Breast epithelium (tissue), 4 donors: Measurements from ENCODE around the gene TTLL12. TPM values are rescaled to one million over a fixed set of nuclear protein-coding genes. Genes with fewer than 3 reads are reported as not detected.
A peak's percentile ranks its signal among the peaks of the same experiment; 100 is the strongest.

Experiments
- DNase-seq, 2 donors: peaks; one replicate each; pipeline ENCODE4 v3.0.0-alpha.2; 2019; ENCODE audit warnings: low spot score in 2 of 2
- H3K27ac ChIP-seq, 2 donors: fragments of 200-600 bp; sonication (generic) in 1 of 2; one replicate each; pipeline ENCODE4 v1.5.1; 2016 to 2019; ENCODE audit warnings: mild to moderate bottlenecking in 1 of 2
- H3K27me3 ChIP-seq, 2 donors: fragments of 200-600 bp; sonication (generic) in 1 of 2; one replicate each; pipeline versions ENCODE4 v1.5.1 to v1.6.0; 2017 to 2019; ENCODE audit warnings: control low read depth in 1 of 2, mild to moderate bottlenecking in 1 of 2
- H3K36me3 ChIP-seq: fragments of 200-600 bp; one replicate; pipeline ENCODE4 v1.5.1; 2019
- H3K4me1 ChIP-seq, 2 donors: fragments of 200-600 bp; sonication (generic); one replicate each; pipeline ENCODE4 v1.5.1; 2016 to 2019; ENCODE audit warnings: control low read depth in 1 of 2
- H3K4me3 ChIP-seq, 3 donors: fragments of 200-600 bp; sonication (generic); 1 replicate in 2 of 3; 2 replicates in 1 of 3; pipeline ENCODE4 v1.5.1; 2016 to 2019; ENCODE audit warnings: mild to moderate bottlenecking in 3 of 3, moderate library complexity in 2 of 3
- H3K9me3 ChIP-seq, 2 donors: fragments of 200-600 bp; sonication (generic) in 1 of 2; one replicate each; pipeline ENCODE4 v1.5.1; 2016 to 2019; ENCODE audit warnings: control low read depth in 1 of 2
- POLR2A ChIP-seq: fragments of 450-650 bp; IDR thresholded peaks from one replicate; pipeline ENCODE4 v1.6.1; 2016; ENCODE audit warnings: antibody characterized with exemption, mild to moderate bottlenecking, moderate library complexity
- POLR2AphosphoS5 ChIP-seq, 3 donors: sonication (generic); formaldehyde crosslinking; IDR thresholded peaks; one replicate each; pipeline ENCODE4 v1.6.1; 2017; ENCODE audit warnings: antibody characterized with exemption in 3 of 3
- intact Hi-C: fragments of 100-400 bp; cut with DNase I; formaldehyde crosslinking; loops from one replicate; pipeline ENCODE4 v1.15.1; 2023; ENCODE audit warnings: low total_unique reads
- total RNA-seq, 3 donors: library from RNA; depleted of rRNA; stranded (reverse); fragments of >200 nt; gene quantifications; one replicate each; pipeline ENCODE4 v1.1.0, GENCODE V29; 2016
- TF ChIP-seq, protein P1 (sequence below), 3 donors: fragments of 450-650 bp; IDR thresholded peaks; one replicate each; pipeline ENCODE4 v1.5.1; 2016 to 2017; ENCODE audit warnings: antibody characterized with exemption in 3 of 3, mild to moderate bottlenecking in 3 of 3, moderate library complexity in 3 of 3

Gene TTLL12
- total RNA-seq, 3 donors from 2014 or later: 25.9 to 36.0 (median 31.4) TPM

DNA sequence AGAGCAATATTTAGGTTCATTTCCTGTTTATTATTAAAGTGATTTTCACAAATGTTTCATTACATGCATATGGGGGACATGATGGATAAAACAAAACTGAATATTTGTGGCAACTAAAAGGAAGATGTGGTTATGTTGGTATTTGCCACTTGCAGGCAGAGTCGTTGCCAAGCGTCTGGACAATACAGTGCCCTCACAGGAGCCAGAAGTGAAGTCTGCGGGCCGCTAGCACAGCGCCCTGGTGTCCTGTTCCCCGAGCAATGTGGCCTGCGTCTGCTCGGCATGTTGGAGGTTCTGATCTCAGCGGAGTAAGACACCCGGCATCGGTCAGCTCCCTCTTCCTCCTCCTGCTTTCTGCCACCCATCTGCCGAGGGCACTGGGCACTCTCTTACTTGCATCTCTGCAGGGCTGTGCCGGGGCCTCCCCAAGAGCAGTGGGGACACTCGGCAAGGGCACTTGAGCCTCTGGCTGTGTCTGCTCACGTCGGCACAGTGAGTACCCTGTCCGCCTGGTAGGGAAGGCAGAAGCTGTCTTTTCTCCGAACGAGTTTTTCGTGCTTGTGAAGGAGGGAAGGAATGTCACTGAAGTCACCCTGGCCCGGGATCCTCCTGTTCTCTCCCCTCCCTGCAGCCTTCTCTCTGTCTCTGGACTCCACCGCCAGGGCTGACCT, 10.5 kb upstream of the TTLL12 start:
- H3K27me3 ChIP-seq: no peaks in the 10 kb centered on the region
- TF ChIP-seq, protein P1, sequence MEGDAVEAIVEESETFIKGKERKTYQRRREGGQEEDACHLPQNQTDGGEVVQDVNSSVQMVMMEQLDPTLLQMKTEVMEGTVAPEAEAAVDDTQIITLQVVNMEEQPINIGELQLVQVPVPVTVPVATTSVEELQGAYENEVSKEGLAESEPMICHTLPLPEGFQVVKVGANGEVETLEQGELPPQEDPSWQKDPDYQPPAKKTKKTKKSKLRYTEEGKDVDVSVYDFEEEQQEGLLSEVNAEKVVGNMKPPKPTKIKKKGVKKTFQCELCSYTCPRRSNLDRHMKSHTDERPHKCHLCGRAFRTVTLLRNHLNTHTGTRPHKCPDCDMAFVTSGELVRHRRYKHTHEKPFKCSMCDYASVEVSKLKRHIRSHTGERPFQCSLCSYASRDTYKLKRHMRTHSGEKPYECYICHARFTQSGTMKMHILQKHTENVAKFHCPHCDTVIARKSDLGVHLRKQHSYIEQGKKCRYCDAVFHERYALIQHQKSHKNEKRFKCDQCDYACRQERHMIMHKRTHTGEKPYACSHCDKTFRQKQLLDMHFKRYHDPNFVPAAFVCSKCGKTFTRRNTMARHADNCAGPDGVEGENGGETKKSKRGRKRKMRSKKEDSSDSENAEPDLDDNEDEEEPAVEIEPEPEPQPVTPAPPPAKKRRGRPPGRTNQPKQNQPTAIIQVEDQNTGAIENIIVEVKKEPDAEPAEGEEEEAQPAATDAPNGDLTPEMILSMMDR (IDR thresholded peaks at IDR 0.05): no peak
- no peak for TF ChIP-seq POLR2AphosphoS5 (IDR thresholded peaks at IDR 0.05)

DNA sequence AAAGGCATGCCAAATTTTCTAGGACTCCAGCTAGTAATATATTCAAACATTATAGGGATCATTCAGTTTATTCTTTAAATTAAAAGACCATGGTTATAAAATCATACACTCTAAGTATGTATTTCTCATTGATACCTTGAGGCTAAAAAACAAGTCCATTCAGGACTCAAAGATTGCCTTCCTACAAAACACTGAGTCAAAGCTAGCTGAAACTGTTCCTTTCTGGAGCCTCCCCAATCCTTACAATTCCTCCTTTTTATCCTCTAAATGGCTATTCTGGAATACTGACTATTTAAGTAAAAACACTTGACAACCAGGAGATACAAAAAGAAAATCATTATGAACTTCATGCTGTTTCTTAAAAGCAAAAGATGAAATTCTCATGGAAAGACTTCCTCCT, 4.9 kb upstream of the TTLL12 start:
- H3K27ac ChIP-seq: no peak overlapping the region
- H3K9me3 ChIP-seq: no peaks in the 10 kb centered on the region
- H3K27me3 ChIP-seq: no peaks in the 10 kb centered on the region
- no peak overlapping the region for H3K4me3 ChIP-seq
- H3K4me1 ChIP-seq: no peaks in the 10 kb centered on the region
- no peaks in the 10 kb centered on the region for H3K36me3 ChIP-seq
- DNase-seq: no peak
- intact Hi-C loops: no loop called here
- TF ChIP-seq, protein P1 (IDR thresholded peaks at IDR 0.05): no peak
- TF ChIP-seq POLR2AphosphoS5 (IDR thresholded peaks at IDR 0.05) (no peak), POLR2A (no peak)

More for the DNA sequence above, 10.5 kb upstream of the TTLL12 start:
- peak in 1 of 2 donors; percentile 41 for DNase-seq
- Histone ChIP-seq H3K4me1 (no peaks in the 10 kb centered on the region), H3K9me3 (no peaks in the 10 kb centered on the region), H3K36me3 (no peaks in the 10 kb centered on the region), H3K27ac (peak overlapping the region in 1 of 2 donors; percentile 32), H3K4me3 (peak overlapping the region in 1 of 3 donors; percentile 29)
- intact Hi-C loops: no loop called here

DNA sequence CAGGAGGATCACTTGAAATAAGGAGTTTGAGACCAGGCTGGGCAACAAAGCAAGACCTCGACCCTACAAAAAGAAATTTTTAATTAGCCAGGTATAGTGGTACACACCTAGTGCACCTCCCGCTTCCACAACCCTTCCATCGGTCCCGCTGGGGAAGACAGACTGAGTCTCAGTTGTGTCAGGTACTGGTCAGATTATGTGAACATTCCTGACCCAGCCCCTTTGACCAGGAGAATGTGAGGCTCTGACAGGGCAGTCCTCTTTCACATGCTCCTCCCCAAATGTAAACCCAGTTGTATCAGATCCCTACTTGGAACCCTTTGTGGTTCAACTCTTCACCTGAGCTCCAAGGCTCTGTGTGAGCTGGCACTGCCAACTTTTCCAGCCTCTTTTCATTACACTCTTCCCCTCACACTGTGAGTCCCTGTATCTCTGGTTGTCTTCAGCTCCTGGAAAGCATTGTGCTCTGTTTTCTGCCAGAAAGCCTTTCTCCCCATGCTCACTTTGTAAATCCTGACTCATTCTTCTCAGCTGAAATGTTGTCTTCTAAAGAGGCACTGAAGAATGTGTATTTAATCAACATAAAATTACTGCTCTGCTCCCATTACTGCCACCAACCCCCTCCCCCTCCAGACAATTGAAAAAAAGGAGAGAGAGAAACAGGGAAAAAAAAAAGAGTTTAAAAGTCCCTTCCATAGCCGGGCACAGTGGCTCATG, 2.1 kb upstream of the TTLL12 start:
- Histone ChIP-seq H3K27me3 (no peaks in the 10 kb centered on the region), H3K36me3 (no peaks in the 10 kb centered on the region), H3K4me3 (no peak overlapping the region), H3K4me1 (no peaks in the 10 kb centered on the region), H3K9me3 (no peaks in the 10 kb centered on the region), H3K27ac (no peak overlapping the region)
- no peak for TF ChIP-seq POLR2A
- TF ChIP-seq POLR2AphosphoS5 (IDR thresholded peaks at IDR 0.05): no peak
- TF ChIP-seq, protein P1 (IDR thresholded peaks at IDR 0.05): no peak
- intact Hi-C loops: no loop called here
- DNase-seq: no peak

DNA sequence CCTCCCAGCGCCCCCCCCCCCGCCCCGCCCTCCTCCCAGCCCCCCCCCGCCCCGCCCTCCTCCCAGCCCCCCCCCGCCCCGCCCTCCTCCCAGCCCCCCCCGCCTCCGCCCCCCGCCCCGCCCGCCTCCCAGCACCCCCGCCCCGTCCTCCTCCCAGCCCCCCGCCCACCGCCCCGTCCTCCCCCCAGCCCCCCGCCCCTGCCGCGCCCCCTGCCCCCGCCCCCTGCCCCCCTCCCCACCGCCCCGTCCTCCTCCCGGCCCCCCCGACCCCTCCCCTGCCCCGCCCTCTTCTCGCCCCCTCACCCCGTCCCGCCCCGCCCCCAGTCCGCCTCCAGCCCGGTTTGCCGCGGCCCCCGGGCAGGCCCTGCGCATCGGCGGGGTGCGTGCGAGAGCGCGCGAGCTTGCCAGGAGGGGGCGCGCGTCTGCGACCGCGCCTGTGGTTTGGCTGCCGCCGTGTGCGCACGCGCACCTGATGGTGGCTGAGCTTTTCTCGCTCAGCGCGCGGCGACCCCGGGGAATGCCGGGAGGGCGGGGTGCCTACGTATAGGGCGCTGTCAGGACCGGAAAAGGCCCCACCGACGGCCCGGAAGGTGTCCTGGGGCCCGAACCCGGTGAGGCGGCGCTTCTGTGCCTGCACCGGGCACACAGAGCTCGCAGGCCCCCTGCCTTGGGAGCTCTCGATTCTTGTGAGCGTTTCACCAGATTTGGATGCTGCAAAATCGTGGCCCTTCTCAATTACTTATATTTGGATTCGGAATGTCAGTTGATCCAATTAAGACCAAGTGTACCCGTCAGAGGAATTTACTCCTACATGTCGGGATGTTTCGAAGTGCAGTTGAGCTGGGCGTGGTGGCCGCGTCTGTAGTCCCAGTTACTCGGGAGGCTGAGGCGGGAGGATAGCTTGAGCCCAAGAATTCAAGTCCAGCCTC, 501 bp upstream of the TTLL12 start:
- intact Hi-C loops: no loop called here
- peak overlapping the region; percentile 87 to 93 for H3K27ac ChIP-seq
- H3K27me3 ChIP-seq: no peaks in the 10 kb centered on the region
- peak; percentile 64 to 75 (median 71) for TF ChIP-seq POLR2AphosphoS5 (IDR thresholded peaks at IDR 0.05)
- TF ChIP-seq POLR2A: no peak
- TF ChIP-seq, protein P1 (IDR thresholded peaks at IDR 0.05): peak in 2 of 3 donors; percentile 41 to 48
- H3K4me1 ChIP-seq: no peaks in the 10 kb centered on the region
- peak overlapping the region; percentile 48 to 87 (median 86) for H3K4me3 ChIP-seq
- H3K36me3 ChIP-seq: no peaks in the 10 kb centered on the region
- peak; percentile 94 to 95 for DNase-seq
- H3K9me3 ChIP-seq: no peaks in the 10 kb centered on the region
